ENCODE measurements around the gene NCOA1. TPM values are rescaled to one million over a fixed set of nuclear protein-coding genes. Genes with fewer than 3 reads are reported as not detected.
"Not testable (repeated sequence)": the region's sequence is repeated elsewhere in the genome, so short reads cannot be mapped to it uniquely, and the experiment has no call there.

NCOA1 gene
- total RNA-seq, 5 donors from 2014 or later (not counting 1 experiment from before 2014, with no cell fraction given): 34.7 to 55.5 (median 37.6) TPM

- no peak overlapping the region for H3K27ac Mint-ChIP-seq
- H3K36me3 ChIP-seq (ENCODE audit: control insufficient read depth in 2 of 2, extremely low read depth in 1 of 2, insufficient read depth in 1 of 2, low read length in 1 of 2): peaks cover 0 to 14% of the 10 kb centered on the region in 2 donors
- ATAC-seq (replicated peaks in 1 of 4) (no peak), DNase-seq (no peak)
- H3K4me3 Mint-ChIP-seq: no peak overlapping the region
- no peaks in the 10 kb centered on the region for H3K27me3 ChIP-seq (replicated peaks in 1 of 2; ENCODE audit: control insufficient read depth in 2 of 2, extremely low read depth in 1 of 2, insufficient read depth in 2 of 2, low read length in 1 of 2)
- H3K9me3 ChIP-seq: no peaks in the 10 kb centered on the region
- H3K36me3 Mint-ChIP-seq: peaks cover 48% of the 10 kb centered on the region
- CTCF ChIA-PET: no interaction called here
- no CpG with 5 or more reads among the region's 7 CpGs for WGBS (ENCODE audit: insufficient coverage)
- no peaks in the 10 kb centered on the region for H3K27me3 Mint-ChIP-seq
- peaks cover 0 to 4% of the 10 kb centered on the region in 2 experiments for H3K4me1 ChIP-seq (ENCODE audit: control insufficient read depth in 1 of 2, extremely low read depth in 1 of 2, insufficient read depth in 2 of 2, low read length in 2 of 2)
- peaks cover 4 to 12% (median 10%) of the 10 kb centered on the region in 3 donors for H3K4me1 Mint-ChIP-seq
- no peak overlapping the region for H3K27ac ChIP-seq (ENCODE audit: low read length)
- no peak overlapping the region for H3K4me3 ChIP-seq (ENCODE audit: control insufficient read depth in 1 of 2, extremely low read depth in 1 of 2, low read length in 1 of 2)
- POLR2A ChIA-PET: no interaction called here
- H3K9me3 Mint-ChIP-seq: no peaks in the 10 kb centered on the region
These were observed 184.3 kb downstream of the NCOA1 start for GRCh38 chr2:24675338-24675737.

GRCh38 chr2:24676493-24676892, 185.4 kb downstream of the NCOA1 start:
- no peaks in the 10 kb centered on the region for H3K27me3 ChIP-seq (replicated peaks in 1 of 2; ENCODE audit: control insufficient read depth in 2 of 2, extremely low read depth in 1 of 2, insufficient read depth in 2 of 2, low read length in 1 of 2)
- H3K4me3 ChIP-seq (ENCODE audit: control insufficient read depth in 1 of 2, extremely low read depth in 1 of 2, low read length in 1 of 2): no peak overlapping the region
- DNase-seq (no peak), ATAC-seq (replicated peaks in 1 of 4) (no peak)
- Mint-ChIP-seq H3K9me3 (no peaks in the 10 kb centered on the region), H3K27me3 (no peaks in the 10 kb centered on the region), H3K4me1 (peaks cover 0 to 12% (median 10%) of the 10 kb centered on the region in 3 donors), H3K27ac (no peak overlapping the region), H3K4me3 (no peak overlapping the region), H3K36me3 (peaks cover 47% of the 10 kb centered on the region)
- peaks cover 0 to 11% of the 10 kb centered on the region in 2 donors for H3K36me3 ChIP-seq (ENCODE audit: control insufficient read depth in 2 of 2, extremely low read depth in 1 of 2, insufficient read depth in 1 of 2, low read length in 1 of 2)
- CTCF ChIA-PET: interaction anchor here in 1 of 2 donors (0.6 kb wide), 1 partner anchor 510 kb away, joined by 5 read pairs; no protein-coding TSS in a partner anchor
- POLR2A ChIA-PET: no interaction called here
- WGBS (ENCODE audit: insufficient coverage): 92% methylated on average over 2 of the region's 4 CpGs
- H3K4me1 ChIP-seq (ENCODE audit: control insufficient read depth in 1 of 2, extremely low read depth in 1 of 2, insufficient read depth in 2 of 2, low read length in 2 of 2): peaks cover 0 to 4% of the 10 kb centered on the region in 2 experiments
- no peak overlapping the region for H3K27ac ChIP-seq (ENCODE audit: low read length)
- no peaks in the 10 kb centered on the region for H3K9me3 ChIP-seq

GRCh38 chr2:24678066-24678465, 187.0 kb downstream of the NCOA1 start:
- H3K27me3 Mint-ChIP-seq; DNase-seq; CTCF ChIA-PET; H3K9me3 Mint-ChIP-seq; H3K4me3 Mint-ChIP-seq; H3K27ac ChIP-seq (ENCODE audit: low read length); H3K4me1 ChIP-seq (ENCODE audit: control insufficient read depth in 1 of 2, extremely low read depth in 1 of 2, insufficient read depth in 2 of 2, low read length in 2 of 2); ATAC-seq (replicated peaks in 1 of 4); H3K9me3 ChIP-seq; H3K4me3 ChIP-seq (ENCODE audit: control insufficient read depth in 1 of 2, extremely low read depth in 1 of 2, low read length in 1 of 2); H3K27me3 ChIP-seq (replicated peaks in 1 of 2; ENCODE audit: control insufficient read depth in 2 of 2, extremely low read depth in 1 of 2, insufficient read depth in 2 of 2, low read length in 1 of 2); H3K4me1 Mint-ChIP-seq; H3K27ac Mint-ChIP-seq: not testable (repeated sequence)
- POLR2A ChIA-PET: interaction anchor here in 1 of 2 donors (0.6 kb wide), 1 partner anchor 28 kb away, joined by 3 read pairs; no protein-coding TSS in a partner anchor
- H3K36me3 ChIP-seq (ENCODE audit: control insufficient read depth in 2 of 2, extremely low read depth in 1 of 2, insufficient read depth in 1 of 2, low read length in 1 of 2): peaks cover 0 to 11% of the 10 kb centered on the region in 2 donors
- H3K36me3 Mint-ChIP-seq: peaks cover 51% of the 10 kb centered on the region

- ChIA-PET CTCF (interaction anchor here in 1 of 2 donors (1.1 kb wide), 1 partner anchor 270 kb away, joined by 9 read pairs; no protein-coding TSS in a partner anchor), POLR2A (no interaction called here)
- H3K4me1 Mint-ChIP-seq: no peaks in the 10 kb centered on the region
- Histone ChIP-seq H3K4me1 (ENCODE audit: control insufficient read depth in 1 of 2, extremely low read depth in 1 of 2, insufficient read depth in 2 of 2, low read length in 2 of 2) (no peaks in the 10 kb centered on the region), H3K27ac (ENCODE audit: low read length) (no peak overlapping the region), H3K27me3 (replicated peaks in 1 of 2; ENCODE audit: control insufficient read depth in 2 of 2, extremely low read depth in 1 of 2, insufficient read depth in 2 of 2, low read length in 1 of 2) (no peaks in the 10 kb centered on the region), H3K4me3 (ENCODE audit: control insufficient read depth in 1 of 2, extremely low read depth in 1 of 2, low read length in 1 of 2) (no peak overlapping the region), H3K36me3 (ENCODE audit: control insufficient read depth in 2 of 2, extremely low read depth in 1 of 2, insufficient read depth in 1 of 2, low read length in 1 of 2) (peaks cover 0 to 16% of the 10 kb centered on the region in 2 donors), H3K9me3 (no peaks in the 10 kb centered on the region)
- H3K27me3 Mint-ChIP-seq: no peaks in the 10 kb centered on the region
- no peak overlapping the region for H3K4me3 Mint-ChIP-seq
- H3K27ac Mint-ChIP-seq: no peak overlapping the region
- H3K36me3 Mint-ChIP-seq: peaks cover 53% of the 10 kb centered on the region
- ATAC-seq (replicated peaks in 1 of 4) (no peak), DNase-seq (no peak)
- no peaks in the 10 kb centered on the region for H3K9me3 Mint-ChIP-seq
- WGBS (ENCODE audit: insufficient coverage): no CpG with 5 or more reads among the region's 5 CpGs
These were observed 189.1 kb downstream of the NCOA1 start for GRCh38 chr2:24680196-24680595.

GRCh38 chr2:24682304-24682703, 191.2 kb downstream of the NCOA1 start:
- no peaks in the 10 kb centered on the region for H3K9me3 Mint-ChIP-seq

GRCh38 chr2:24683408-24683807, 192.4 kb downstream of the NCOA1 start:
- no peak for DNase-seq
- ChIA-PET CTCF (no interaction called here), POLR2A (interaction anchor here in 1 of 2 donors (0.6 kb wide), 1 partner anchor 230 kb away, joined by 3 read pairs; no protein-coding TSS in a partner anchor)
- no peak overlapping the region for H3K27ac Mint-ChIP-seq
- no peaks in the 10 kb centered on the region for H3K27me3 Mint-ChIP-seq
- no peaks in the 10 kb centered on the region for H3K4me1 Mint-ChIP-seq
- no peak overlapping the region for H3K4me3 Mint-ChIP-seq
- H3K36me3 Mint-ChIP-seq: peaks cover 52% of the 10 kb centered on the region
- no peaks in the 10 kb centered on the region for H3K9me3 Mint-ChIP-seq
- H3K4me3 ChIP-seq (ENCODE audit: control insufficient read depth in 1 of 2, extremely low read depth in 1 of 2, low read length in 1 of 2): no peak overlapping the region
- ATAC-seq (replicated peaks in 1 of 4): no peak
- H3K36me3 ChIP-seq (ENCODE audit: control insufficient read depth in 2 of 2, extremely low read depth in 1 of 2, insufficient read depth in 1 of 2, low read length in 1 of 2): peaks cover 0 to 13% of the 10 kb centered on the region in 2 donors
- no peak overlapping the region for H3K27ac ChIP-seq (ENCODE audit: low read length)
- H3K27me3 ChIP-seq (replicated peaks in 1 of 2; ENCODE audit: control insufficient read depth in 2 of 2, extremely low read depth in 1 of 2, insufficient read depth in 2 of 2, low read length in 1 of 2): no peaks in the 10 kb centered on the region
- no peaks in the 10 kb centered on the region for H3K4me1 ChIP-seq (ENCODE audit: control insufficient read depth in 1 of 2, extremely low read depth in 1 of 2, insufficient read depth in 2 of 2, low read length in 2 of 2)
- no peaks in the 10 kb centered on the region for H3K9me3 ChIP-seq
- WGBS (ENCODE audit: insufficient coverage): no CpG with 5 or more reads among the region's 1 CpG

More at GRCh38 chr2:24682304-24682703, 191.2 kb downstream of the NCOA1 start:
- no peak overlapping the region for H3K27ac Mint-ChIP-seq
- H3K4me1 Mint-ChIP-seq: no peaks in the 10 kb centered on the region
- Histone ChIP-seq H3K4me1 (ENCODE audit: control insufficient read depth in 1 of 2, extremely low read depth in 1 of 2, insufficient read depth in 2 of 2, low read length in 2 of 2) (no peaks in the 10 kb centered on the region), H3K36me3 (ENCODE audit: control insufficient read depth in 2 of 2, extremely low read depth in 1 of 2, insufficient read depth in 1 of 2, low read length in 1 of 2) (peaks cover 0 to 10% of the 10 kb centered on the region in 2 donors), H3K9me3 (no peaks in the 10 kb centered on the region), H3K4me3 (ENCODE audit: control insufficient read depth in 1 of 2, extremely low read depth in 1 of 2, low read length in 1 of 2) (no peak overlapping the region), H3K27ac (ENCODE audit: low read length) (no peak overlapping the region), H3K27me3 (replicated peaks in 1 of 2; ENCODE audit: control insufficient read depth in 2 of 2, extremely low read depth in 1 of 2, insufficient read depth in 2 of 2, low read length in 1 of 2) (no peaks in the 10 kb centered on the region)
- no peak overlapping the region for H3K4me3 Mint-ChIP-seq
- ChIA-PET CTCF (interaction anchor here in 1 of 2 donors (0.6 kb wide), 1 partner anchor 78 kb away, joined by 5 read pairs; no protein-coding TSS in a partner anchor), POLR2A (no interaction called here)
- ATAC-seq (replicated peaks in 1 of 4) (no peak), DNase-seq (no peak)
- peaks cover 52% of the 10 kb centered on the region for H3K36me3 Mint-ChIP-seq
- WGBS (ENCODE audit: insufficient coverage): 88% methylated on average over 3 of the region's 7 CpGs
- H3K27me3 Mint-ChIP-seq: no peaks in the 10 kb centered on the region

- Mint-ChIP-seq H3K9me3 (no peaks in the 10 kb centered on the region), H3K4me1 (no peaks in the 10 kb centered on the region), H3K27ac (no peak overlapping the region), H3K36me3 (peaks cover 52% of the 10 kb centered on the region), H3K4me3 (no peak overlapping the region), H3K27me3 (no peaks in the 10 kb centered on the region)
- Histone ChIP-seq H3K9me3 (no peaks in the 10 kb centered on the region), H3K27me3 (replicated peaks in 1 of 2; ENCODE audit: control insufficient read depth in 2 of 2, extremely low read depth in 1 of 2, insufficient read depth in 2 of 2, low read length in 1 of 2) (no peaks in the 10 kb centered on the region), H3K4me3 (ENCODE audit: control insufficient read depth in 1 of 2, extremely low read depth in 1 of 2, low read length in 1 of 2) (no peak overlapping the region), H3K36me3 (ENCODE audit: control insufficient read depth in 2 of 2, extremely low read depth in 1 of 2, insufficient read depth in 1 of 2, low read length in 1 of 2) (peaks cover 0 to 16% of the 10 kb centered on the region in 2 donors), H3K27ac (ENCODE audit: low read length) (no peak overlapping the region), H3K4me1 (ENCODE audit: control insufficient read depth in 1 of 2, extremely low read depth in 1 of 2, insufficient read depth in 2 of 2, low read length in 2 of 2) (no peaks in the 10 kb centered on the region)
- ATAC-seq (replicated peaks in 1 of 4) (no peak), DNase-seq (no peak)
- CTCF ChIA-PET: no interaction called here
- POLR2A ChIA-PET: no interaction called here
- WGBS (ENCODE audit: insufficient coverage): 100% methylated on average over 1 of the region's 4 CpGs
These were observed 199.5 kb downstream of the NCOA1 start for GRCh38 chr2:24690524-24690923.
